Measurements from ENCODE around the gene SNED1.

The SNED1 gene

GRCh38 chr2:241137276-241138190 lies 139.1 kb downstream of the SNED1 start:
- Histone ChIP-seq H3K27me3 (replicated peaks; ENCODE audit: control insufficient read depth, insufficient read depth, low read length, poor library complexity, severe bottlenecking) (no peaks in the 10 kb centered on the region), H3K9me3 (ENCODE audit: control insufficient read depth, low read length) (no peaks in the 10 kb centered on the region), H3K36me3 (ENCODE audit: control insufficient read depth, insufficient read depth, low read length) (peaks cover 47% of the 10 kb centered on the region), H3K4me3 (ENCODE audit: insufficient read depth, low read depth, low read length, poor library complexity, severe bottlenecking) (no peak overlapping the region), H3K4me1 (ENCODE audit: control insufficient read depth, insufficient read depth, low read length, poor library complexity, severe bottlenecking) (no peaks in the 10 kb centered on the region), H3K27ac (ENCODE audit: insufficient read depth, low read length, poor library complexity, severe bottlenecking) (no peak overlapping the region)
- no peak for DNase-seq

- Histone ChIP-seq H3K4me1 (ENCODE audit: control insufficient read depth, insufficient read depth, low read length, poor library complexity, severe bottlenecking) (no peaks in the 10 kb centered on the region), H3K36me3 (ENCODE audit: control insufficient read depth, insufficient read depth, low read length) (peaks cover 49% of the 10 kb centered on the region), H3K27me3 (replicated peaks; ENCODE audit: control insufficient read depth, insufficient read depth, low read length, poor library complexity, severe bottlenecking) (no peaks in the 10 kb centered on the region), H3K9me3 (ENCODE audit: control insufficient read depth, low read length) (no peaks in the 10 kb centered on the region), H3K27ac (ENCODE audit: insufficient read depth, low read length, poor library complexity, severe bottlenecking) (no peak overlapping the region), H3K4me3 (ENCODE audit: insufficient read depth, low read depth, low read length, poor library complexity, severe bottlenecking) (no peak overlapping the region)
- no peak for DNase-seq
These were observed 140.1 kb downstream of the SNED1 start for GRCh38 chr2:241138471-241138870.

GRCh38 chr2:241139531-241140444 lies 141.4 kb downstream of the SNED1 start:
- no peak overlapping the region for H3K4me3 ChIP-seq (ENCODE audit: insufficient read depth, low read depth, low read length, poor library complexity, severe bottlenecking)
- H3K36me3 ChIP-seq (ENCODE audit: control insufficient read depth, insufficient read depth, low read length): peaks cover 49% of the 10 kb centered on the region
- no peak overlapping the region for H3K27ac ChIP-seq (ENCODE audit: insufficient read depth, low read length, poor library complexity, severe bottlenecking)
- H3K4me1 ChIP-seq (ENCODE audit: control insufficient read depth, insufficient read depth, low read length, poor library complexity, severe bottlenecking): no peaks in the 10 kb centered on the region
- DNase-seq: no peak
- no peaks in the 10 kb centered on the region for H3K9me3 ChIP-seq (ENCODE audit: control insufficient read depth, low read length)
- H3K27me3 ChIP-seq (replicated peaks; ENCODE audit: control insufficient read depth, insufficient read depth, low read length, poor library complexity, severe bottlenecking): no peaks in the 10 kb centered on the region

- H3K36me3 ChIP-seq (ENCODE audit: control insufficient read depth, insufficient read depth, low read length): peaks cover 49% of the 10 kb centered on the region
- H3K4me1 ChIP-seq (ENCODE audit: control insufficient read depth, insufficient read depth, low read length, poor library complexity, severe bottlenecking): no peaks in the 10 kb centered on the region
- no peaks in the 10 kb centered on the region for H3K9me3 ChIP-seq (ENCODE audit: control insufficient read depth, low read length)
- no peak for DNase-seq
- no peak overlapping the region for H3K27ac ChIP-seq (ENCODE audit: insufficient read depth, low read length, poor library complexity, severe bottlenecking)
- H3K27me3 ChIP-seq (replicated peaks; ENCODE audit: control insufficient read depth, insufficient read depth, low read length, poor library complexity, severe bottlenecking): no peaks in the 10 kb centered on the region
- H3K4me3 ChIP-seq (ENCODE audit: insufficient read depth, low read depth, low read length, poor library complexity, severe bottlenecking): no peak overlapping the region
These were observed 142.0 kb downstream of the SNED1 start for GRCh38 chr2:241140445-241140840.

GRCh38 chr2:241141214-241141770 lies 142.9 kb downstream of the SNED1 start:
- no peaks in the 10 kb centered on the region for H3K27me3 ChIP-seq (replicated peaks; ENCODE audit: control insufficient read depth, insufficient read depth, low read length, poor library complexity, severe bottlenecking)
- H3K4me1 ChIP-seq (ENCODE audit: control insufficient read depth, insufficient read depth, low read length, poor library complexity, severe bottlenecking): no peaks in the 10 kb centered on the region
- peaks cover 42% of the 10 kb centered on the region for H3K36me3 ChIP-seq (ENCODE audit: control insufficient read depth, insufficient read depth, low read length)
- no peak overlapping the region for H3K27ac ChIP-seq (ENCODE audit: insufficient read depth, low read length, poor library complexity, severe bottlenecking)
- H3K9me3 ChIP-seq (ENCODE audit: control insufficient read depth, low read length): no peaks in the 10 kb centered on the region
- DNase-seq: no peak
- H3K4me3 ChIP-seq (ENCODE audit: insufficient read depth, low read depth, low read length, poor library complexity, severe bottlenecking): no peak overlapping the region

GRCh38 chr2:241142063-241142462 lies 143.6 kb downstream of the SNED1 start:
- DNase-seq: no peak
- Histone ChIP-seq H3K4me3 (ENCODE audit: insufficient read depth, low read depth, low read length, poor library complexity, severe bottlenecking) (no peak overlapping the region), H3K4me1 (ENCODE audit: control insufficient read depth, insufficient read depth, low read length, poor library complexity, severe bottlenecking) (no peaks in the 10 kb centered on the region), H3K36me3 (ENCODE audit: control insufficient read depth, insufficient read depth, low read length) (peaks cover 35% of the 10 kb centered on the region), H3K27ac (ENCODE audit: insufficient read depth, low read length, poor library complexity, severe bottlenecking) (no peak overlapping the region), H3K27me3 (replicated peaks; ENCODE audit: control insufficient read depth, insufficient read depth, low read length, poor library complexity, severe bottlenecking) (no peaks in the 10 kb centered on the region), H3K9me3 (ENCODE audit: control insufficient read depth, low read length) (no peaks in the 10 kb centered on the region)

GRCh38 chr2:241142593-241142992 lies 144.2 kb downstream of the SNED1 start:
- no peak overlapping the region for H3K27ac ChIP-seq (ENCODE audit: insufficient read depth, low read length, poor library complexity, severe bottlenecking)
- DNase-seq: no peak
- H3K4me3 ChIP-seq (ENCODE audit: insufficient read depth, low read depth, low read length, poor library complexity, severe bottlenecking): no peak overlapping the region
- H3K27me3 ChIP-seq (replicated peaks; ENCODE audit: control insufficient read depth, insufficient read depth, low read length, poor library complexity, severe bottlenecking): no peaks in the 10 kb centered on the region
- no peaks in the 10 kb centered on the region for H3K9me3 ChIP-seq (ENCODE audit: control insufficient read depth, low read length)
- H3K36me3 ChIP-seq (ENCODE audit: control insufficient read depth, insufficient read depth, low read length): peaks cover 30% of the 10 kb centered on the region
- no peaks in the 10 kb centered on the region for H3K4me1 ChIP-seq (ENCODE audit: control insufficient read depth, insufficient read depth, low read length, poor library complexity, severe bottlenecking)

Data from effector memory CD4-positive, alpha-beta T cell (primary cell).